ENCODE data around the gene PDZD4. TPM values are rescaled to one million over a fixed set of nuclear protein-coding genes. Genes with fewer than 3 reads are reported as not detected.

PDZD4 gene
- total and polyA plus RNA-seq, 2 of the 4 experiments (the other 2 are of a cell fraction), result under 0.01 to 0.38 TPM

DNA sequence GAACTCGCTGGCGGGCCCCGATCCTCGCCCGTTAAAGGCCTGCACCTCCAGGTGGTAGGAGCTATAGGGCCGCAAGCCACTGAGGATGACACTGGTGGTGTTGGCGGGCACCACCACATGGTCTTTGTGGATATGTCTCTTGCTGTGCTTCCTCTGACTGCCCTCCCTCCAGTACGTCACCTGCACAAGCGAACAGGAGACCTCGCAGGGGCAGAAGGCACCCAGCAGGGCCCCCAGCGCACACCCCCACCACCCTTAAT is 34.9 kb upstream of the PDZD4 start:
- ChIA-PET POLR2A (ENCODE audit: unreplicated experiment) (no interaction called here), CTCF (no interaction called here)
- Histone ChIP-seq H3K9me1 (ENCODE audit: insufficient read depth, low read length) (no peaks in the 10 kb centered on the region), H2AK9ac (replicated peaks; ENCODE audit: low read depth, low read length, poor library complexity) (no peak overlapping the region), H2BK15ac (ENCODE audit: low read depth, low read length) (no peak overlapping the region), H2AFZ (replicated peaks; ENCODE audit: low read length, poor library complexity) (no peak overlapping the region), H2BK120ac (ENCODE audit: low read depth, low read length) (no peak overlapping the region), H2BK5ac (ENCODE audit: low read depth, low read length, poor library complexity, severe bottlenecking) (no peak overlapping the region), H3K27ac (ENCODE audit: insufficient read depth, low read length) (no peak overlapping the region), H2AK5ac (ENCODE audit: low read depth, low read length) (no peak overlapping the region), H3K4ac (ENCODE audit: low read depth, low read length) (no peak overlapping the region), H3K18ac (ENCODE audit: low read depth, low read length) (no peak overlapping the region), H3K4me2 (ENCODE audit: low read depth, low read length) (no peak overlapping the region), H3K79me1 (ENCODE audit: low read depth in 1 of 2, low read length in 2 of 2) (no peaks in the 10 kb centered on the region), H3K56ac (ENCODE audit: extremely low read depth, insufficient read depth, low read length) (no peak overlapping the region), H3K4me1 (ENCODE audit: control insufficient read depth, insufficient read depth, low read length) (no peaks in the 10 kb centered on the region), H3K9ac (ENCODE audit: low read depth, low read length) (no peak overlapping the region), H3K14ac (replicated peaks; ENCODE audit: low read depth, low read length) (no peak overlapping the region), H3K36me3 (ENCODE audit: control insufficient read depth, insufficient read depth, low read length) (no peaks in the 10 kb centered on the region), H3K4me3 (ENCODE audit: insufficient read depth, low read depth, low read length) (no peak overlapping the region), H2BK20ac (ENCODE audit: low read depth, low read length) (no peak overlapping the region), H3K27me3 (ENCODE audit: control insufficient read depth, insufficient read depth, low read length) (peaks cover 19% of the 10 kb centered on the region; the same call in 1 of the 2 replicates), H4K5ac (ENCODE audit: low read depth, low read length) (no peak overlapping the region), H4K8ac (ENCODE audit: low read depth in 2 of 2, low read length in 2 of 2) (no peak overlapping the region), H3K9me3 (ENCODE audit: control insufficient read depth, insufficient read depth, low read length) (peaks cover 4% of the 10 kb centered on the region), H3K23ac (ENCODE audit: low read depth, low read length) (no peak overlapping the region), H4K20me1 (ENCODE audit: insufficient read depth, low read length) (no peaks in the 10 kb centered on the region), H4K91ac (ENCODE audit: insufficient read depth, low read depth, low read length) (no peak overlapping the region)
- TF ChIP-seq CEBPB (IDR thresholded peaks at IDR 0.05; ENCODE audit: low read depth, low read length) (no peak), CHD1 (IDR thresholded peaks at IDR 0.05; ENCODE audit: low read depth, low read length) (no peak), MAFK (IDR thresholded peaks at IDR 0.05; ENCODE audit: low read depth, low read length) (no peak), FOS (IDR thresholded peaks at IDR 0.05; ENCODE audit: low read depth, low read length) (no peak), BHLHE40 (IDR thresholded peaks at IDR 0.05; ENCODE audit: low read depth, low read length) (no peak)
- TF ChIP-seq, protein P1, sequence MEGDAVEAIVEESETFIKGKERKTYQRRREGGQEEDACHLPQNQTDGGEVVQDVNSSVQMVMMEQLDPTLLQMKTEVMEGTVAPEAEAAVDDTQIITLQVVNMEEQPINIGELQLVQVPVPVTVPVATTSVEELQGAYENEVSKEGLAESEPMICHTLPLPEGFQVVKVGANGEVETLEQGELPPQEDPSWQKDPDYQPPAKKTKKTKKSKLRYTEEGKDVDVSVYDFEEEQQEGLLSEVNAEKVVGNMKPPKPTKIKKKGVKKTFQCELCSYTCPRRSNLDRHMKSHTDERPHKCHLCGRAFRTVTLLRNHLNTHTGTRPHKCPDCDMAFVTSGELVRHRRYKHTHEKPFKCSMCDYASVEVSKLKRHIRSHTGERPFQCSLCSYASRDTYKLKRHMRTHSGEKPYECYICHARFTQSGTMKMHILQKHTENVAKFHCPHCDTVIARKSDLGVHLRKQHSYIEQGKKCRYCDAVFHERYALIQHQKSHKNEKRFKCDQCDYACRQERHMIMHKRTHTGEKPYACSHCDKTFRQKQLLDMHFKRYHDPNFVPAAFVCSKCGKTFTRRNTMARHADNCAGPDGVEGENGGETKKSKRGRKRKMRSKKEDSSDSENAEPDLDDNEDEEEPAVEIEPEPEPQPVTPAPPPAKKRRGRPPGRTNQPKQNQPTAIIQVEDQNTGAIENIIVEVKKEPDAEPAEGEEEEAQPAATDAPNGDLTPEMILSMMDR (conservative IDR thresholded peaks at IDR 0.05; ENCODE audit: low read depth, low read length), result no peak
- TF ChIP-seq, protein P2, sequence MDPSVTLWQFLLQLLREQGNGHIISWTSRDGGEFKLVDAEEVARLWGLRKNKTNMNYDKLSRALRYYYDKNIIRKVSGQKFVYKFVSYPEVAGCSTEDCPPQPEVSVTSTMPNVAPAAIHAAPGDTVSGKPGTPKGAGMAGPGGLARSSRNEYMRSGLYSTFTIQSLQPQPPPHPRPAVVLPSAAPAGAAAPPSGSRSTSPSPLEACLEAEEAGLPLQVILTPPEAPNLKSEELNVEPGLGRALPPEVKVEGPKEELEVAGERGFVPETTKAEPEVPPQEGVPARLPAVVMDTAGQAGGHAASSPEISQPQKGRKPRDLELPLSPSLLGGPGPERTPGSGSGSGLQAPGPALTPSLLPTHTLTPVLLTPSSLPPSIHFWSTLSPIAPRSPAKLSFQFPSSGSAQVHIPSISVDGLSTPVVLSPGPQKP (IDR thresholded peaks at IDR 0.05; ENCODE audit: borderline replicate concordance, low read depth, low read length), result no peak
- TF ChIP-seq, protein P3, sequence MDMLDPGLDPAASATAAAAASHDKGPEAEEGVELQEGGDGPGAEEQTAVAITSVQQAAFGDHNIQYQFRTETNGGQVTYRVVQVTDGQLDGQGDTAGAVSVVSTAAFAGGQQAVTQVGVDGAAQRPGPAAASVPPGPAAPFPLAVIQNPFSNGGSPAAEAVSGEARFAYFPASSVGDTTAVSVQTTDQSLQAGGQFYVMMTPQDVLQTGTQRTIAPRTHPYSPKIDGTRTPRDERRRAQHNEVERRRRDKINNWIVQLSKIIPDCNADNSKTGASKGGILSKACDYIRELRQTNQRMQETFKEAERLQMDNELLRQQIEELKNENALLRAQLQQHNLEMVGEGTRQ (IDR thresholded peaks at IDR 0.05; ENCODE audit: low read depth, low read length), result no peak
- BruUV-seq (replicated peaks), result no TSS peak
- ATAC-seq (ENCODE audit: low read depth), result no peak
- dilution Hi-C loops (cut with HindIII; ENCODE audit: low sequenced_read_pairs, unreplicated experiment) (no loop called here), intact Hi-C loops (cut with micrococcal nuclease) (no loop called here), in situ Hi-C loops (cut with MboI; ENCODE audit: low sequenced_read_pairs) (no loop called here)
- no CpG with 5 or more reads among the region's 11 CpGs for WGBS, 2 experiments (ENCODE audit: extremely low coverage in 2 of 2, insufficient read length in 1 of 2)
- DNase-seq, result no peak

Measured in IMR-90 (cell line).